ENCODE results near the gene GAP43. TPM values are rescaled to one million over a fixed set of nuclear protein-coding genes. Genes with fewer than 3 reads are reported as not detected.

Gene GAP43
- total RNA-seq, 1 donor from 2014 or later: 1.3 TPM

DNA sequence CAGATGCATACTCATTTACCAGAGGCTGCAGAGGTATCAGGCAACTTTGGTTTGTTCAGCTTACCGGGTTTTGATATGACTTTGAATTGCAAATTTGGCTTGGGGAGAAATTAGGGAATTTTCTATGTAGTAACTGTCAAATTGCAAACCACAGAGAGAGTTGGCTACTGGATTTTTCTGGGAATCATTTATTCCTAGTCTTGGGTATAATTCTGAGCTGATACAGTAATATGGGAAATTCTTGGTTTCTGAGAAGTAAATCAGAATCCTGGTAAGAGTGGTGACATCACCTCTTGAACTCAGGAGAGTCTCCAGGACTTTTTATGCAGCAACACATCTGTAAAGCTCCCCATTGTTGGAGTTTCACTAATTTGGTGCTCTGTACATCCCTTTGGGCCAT is 39.0 kb downstream of the GAP43 start:
- no peak for DNase-seq

DNA sequence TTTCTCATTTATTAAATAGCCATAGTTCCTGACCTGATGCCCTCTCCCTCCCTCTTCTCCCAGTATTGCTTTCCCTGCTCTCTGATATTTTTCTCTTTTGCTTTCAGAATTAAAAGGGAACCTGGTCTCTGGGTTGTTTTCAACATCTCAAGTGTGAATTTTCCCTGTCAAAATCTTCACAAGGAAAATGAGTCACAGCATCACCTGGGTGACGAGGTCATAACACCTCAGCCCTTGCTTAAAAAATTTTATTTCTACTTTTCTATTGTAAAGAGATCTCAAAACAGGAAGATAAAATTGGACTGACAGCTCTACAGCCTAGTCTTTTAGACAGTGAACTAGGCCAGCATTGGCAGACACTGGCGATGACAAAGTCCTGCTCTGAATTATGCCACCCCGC is 40.1 kb downstream of the GAP43 start:
- no peak for DNase-seq

DNA sequence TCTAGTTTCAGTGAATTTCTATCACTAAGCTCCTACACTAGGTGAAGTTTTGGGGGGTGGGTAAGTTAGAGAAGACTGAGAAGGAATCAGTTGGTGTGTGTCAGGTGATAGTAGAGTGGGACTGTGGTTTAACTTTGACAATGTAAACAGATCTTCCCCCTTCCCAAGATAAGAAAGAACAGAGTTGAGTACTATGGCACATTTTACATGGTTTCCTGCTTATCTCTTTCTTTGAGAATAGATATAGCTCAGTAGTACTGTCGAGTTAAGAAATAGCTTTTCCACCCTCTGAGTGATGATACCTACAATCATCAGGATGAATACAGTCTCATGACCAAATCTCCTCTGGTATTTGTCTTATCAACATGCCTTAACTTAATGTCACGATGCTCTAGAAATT is 42.8 kb downstream of the GAP43 start:
- DNase-seq: no peak

DNA sequence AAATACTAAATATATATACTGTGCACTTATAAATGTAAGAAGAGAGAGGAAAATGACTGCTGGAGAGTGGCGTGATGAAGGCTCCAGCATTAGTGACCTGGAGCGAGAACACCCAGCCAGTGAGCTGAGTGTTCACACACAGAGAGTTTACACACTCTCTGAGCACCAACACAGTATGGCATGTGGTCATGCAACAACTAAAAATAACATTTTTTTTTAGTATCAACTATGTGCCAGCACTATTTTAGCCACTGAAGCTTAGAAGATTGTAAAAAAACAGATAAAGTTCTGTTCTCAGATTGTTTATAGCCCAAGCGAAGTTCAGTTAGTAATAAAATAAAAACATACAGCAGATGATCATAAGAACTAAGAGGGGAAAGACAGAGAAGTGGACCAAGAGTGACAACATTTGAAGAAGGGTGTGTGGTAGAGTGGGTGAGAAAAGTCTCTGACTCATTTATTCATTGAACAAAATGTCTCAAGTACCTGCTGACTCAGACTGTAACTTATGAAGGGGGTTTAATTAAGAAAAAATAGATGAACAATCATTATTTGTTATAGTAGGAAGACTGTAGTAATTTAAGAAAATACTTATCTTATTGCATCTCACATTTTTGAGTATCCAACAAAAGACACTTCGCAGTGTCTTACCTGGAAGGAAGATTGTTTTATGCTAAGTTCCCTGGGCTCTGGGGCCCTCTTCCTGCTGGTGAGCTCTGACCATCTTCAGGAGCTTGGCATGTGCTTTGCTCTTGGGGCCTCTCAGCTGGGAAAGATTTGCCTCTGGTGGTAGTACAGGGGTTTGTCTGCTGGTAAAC is 43.8 kb downstream of the GAP43 start:
- DNase-seq: no peak

DNA sequence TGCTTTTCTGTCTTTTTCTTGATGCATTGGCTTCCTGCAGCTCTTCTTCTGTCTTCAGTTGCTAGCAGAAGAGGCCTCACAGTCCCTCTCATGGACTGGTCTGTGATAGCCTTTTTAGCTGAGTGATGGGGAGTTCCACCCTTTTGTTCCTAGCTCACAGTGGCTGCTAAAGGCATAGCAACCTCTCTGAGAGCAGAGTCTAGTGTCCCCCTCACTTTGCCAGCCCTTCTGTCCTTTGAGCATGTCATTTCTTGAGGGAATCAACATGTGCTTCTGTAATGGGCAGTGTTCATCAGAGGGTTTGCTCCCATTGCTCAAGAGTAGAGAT is 44.4 kb downstream of the GAP43 start:
- DNase-seq: no peak

DNA sequence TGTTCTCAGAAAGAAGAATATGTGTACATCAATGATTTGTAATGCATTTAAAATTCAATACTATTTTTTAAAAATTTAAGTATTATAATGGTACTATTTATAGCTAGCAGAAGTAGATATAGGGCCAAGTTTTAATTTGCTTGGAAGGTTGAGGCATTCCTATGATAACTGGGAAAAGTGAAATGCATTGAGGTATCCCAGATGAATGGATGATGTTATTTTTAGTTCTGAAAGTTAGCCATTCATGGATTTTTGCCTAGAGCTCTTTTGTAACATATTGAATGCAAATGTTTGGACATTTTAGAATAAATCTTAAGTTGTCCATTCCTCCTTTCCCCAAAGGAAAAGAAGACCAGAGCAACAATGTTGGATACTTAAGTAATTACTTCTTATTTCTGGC is 47.6 kb downstream of the GAP43 start:
- peak; percentile 49 for DNase-seq

DNA sequence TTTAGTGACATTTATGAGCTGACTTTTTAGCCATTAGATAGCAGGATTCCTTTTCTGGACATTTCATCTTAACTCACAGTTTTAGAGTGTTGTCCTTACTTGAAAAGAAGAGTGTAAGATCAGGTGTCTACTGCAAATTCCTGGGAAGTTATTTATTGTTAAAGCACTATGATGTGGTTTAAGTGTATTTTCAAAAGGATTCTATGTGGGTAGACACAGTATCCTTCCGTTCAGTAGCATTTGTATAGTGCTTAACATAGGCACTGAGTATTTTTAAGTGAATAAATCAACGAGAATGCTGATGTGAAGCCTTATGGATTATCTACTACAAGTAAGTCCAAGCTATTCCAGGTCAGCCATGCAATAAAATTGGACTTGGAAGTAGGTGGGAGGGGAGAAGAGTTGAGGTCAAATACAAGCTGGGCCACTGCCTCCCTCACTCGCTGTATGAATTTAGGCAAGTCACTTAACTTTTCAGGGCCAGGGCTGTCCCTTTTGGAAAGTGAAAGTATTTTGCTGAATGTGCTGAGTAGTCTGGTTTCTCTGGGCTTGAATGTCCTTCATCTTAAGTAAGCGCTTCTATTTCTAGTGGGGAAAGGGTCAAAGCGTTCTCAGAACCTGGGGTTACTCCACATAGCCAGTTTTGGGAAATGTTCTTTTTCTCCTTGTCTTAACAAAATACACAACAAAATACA is 48.6 kb downstream of the GAP43 start:
- no peak for DNase-seq

DNA sequence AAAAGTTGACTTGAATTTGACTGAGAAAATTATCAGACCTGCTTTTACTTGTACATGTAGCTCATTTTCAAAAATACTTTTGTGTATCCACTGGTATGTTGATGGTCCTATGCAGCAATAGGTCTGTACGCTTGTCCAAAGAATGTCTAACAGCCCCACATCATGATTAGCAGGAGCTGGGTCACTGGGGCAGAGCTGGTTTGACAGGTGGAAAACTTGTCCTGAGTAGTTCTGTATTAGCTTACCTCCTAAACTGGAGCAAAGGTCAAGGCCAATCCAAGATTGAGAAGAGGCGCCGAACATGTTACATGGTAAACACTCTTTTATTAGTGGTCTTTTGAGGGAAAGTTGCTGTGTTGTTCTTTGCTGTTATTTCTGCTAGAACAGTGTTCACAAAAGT is 50.6 kb downstream of the GAP43 start:
- no peak for DNase-seq

DNA sequence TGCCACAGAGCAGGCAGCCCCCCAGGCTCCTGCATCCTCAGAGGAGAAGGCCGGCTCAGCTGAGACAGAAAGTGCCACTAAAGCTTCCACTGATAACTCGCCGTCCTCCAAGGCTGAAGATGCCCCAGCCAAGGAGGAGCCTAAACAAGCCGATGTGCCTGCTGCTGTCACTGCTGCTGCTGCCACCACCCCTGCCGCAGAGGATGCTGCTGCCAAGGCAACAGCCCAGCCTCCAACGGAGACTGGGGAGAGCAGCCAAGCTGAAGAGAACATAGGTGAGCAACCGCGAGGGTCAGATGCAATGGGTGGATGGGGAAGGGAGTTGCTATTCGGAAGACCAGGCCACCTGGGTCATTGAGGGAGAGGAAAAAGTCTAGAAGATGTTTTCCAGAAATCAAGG is 53.0 kb downstream of the GAP43 start:
- no peak for DNase-seq

DNA sequence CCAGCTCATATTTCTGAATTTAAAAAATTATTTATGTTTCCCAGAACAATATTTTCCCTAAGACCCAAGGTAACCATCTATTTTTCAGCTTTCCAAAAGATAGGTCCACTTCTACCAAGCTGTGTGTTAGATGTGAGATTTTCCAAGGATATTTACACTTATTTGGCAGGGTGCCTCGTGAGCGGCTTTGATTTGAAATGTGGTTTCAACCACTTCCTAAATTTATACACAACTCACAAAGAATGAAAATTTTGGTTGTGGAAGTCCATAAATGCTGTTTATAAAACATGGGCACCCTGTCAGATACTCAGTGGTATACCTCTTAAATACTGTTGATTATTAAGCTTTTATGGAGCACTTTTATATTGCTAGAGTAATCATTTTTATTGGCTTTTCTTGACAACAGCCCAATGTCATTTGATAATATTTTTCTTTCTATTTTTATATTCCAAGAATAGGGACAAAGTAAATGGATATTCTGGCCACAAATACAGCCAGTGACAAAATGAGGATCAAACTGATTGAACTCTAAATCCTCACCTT is 57.6 kb downstream of the GAP43 start:
- no peak for DNase-seq

DNA sequence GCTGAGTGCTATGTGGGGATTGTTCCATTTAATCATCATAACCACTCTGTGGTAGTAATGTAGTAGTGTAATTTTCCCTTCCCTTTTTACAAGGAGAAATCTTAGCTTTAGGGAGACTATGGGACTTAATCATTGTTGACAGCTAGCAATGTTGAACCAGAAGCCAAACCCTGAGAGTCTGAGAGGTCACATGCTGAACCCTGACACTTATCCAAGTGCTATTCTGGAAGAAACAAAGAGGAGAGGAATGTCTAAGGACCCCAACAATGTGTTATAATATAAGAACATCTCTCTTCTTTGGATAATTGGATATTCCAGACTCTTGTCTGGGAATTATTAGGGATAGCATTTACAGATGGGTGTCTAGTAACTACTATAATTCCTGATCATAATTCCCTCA is 58.4 kb downstream of the GAP43 start:
- DNase-seq: no peak

DNA sequence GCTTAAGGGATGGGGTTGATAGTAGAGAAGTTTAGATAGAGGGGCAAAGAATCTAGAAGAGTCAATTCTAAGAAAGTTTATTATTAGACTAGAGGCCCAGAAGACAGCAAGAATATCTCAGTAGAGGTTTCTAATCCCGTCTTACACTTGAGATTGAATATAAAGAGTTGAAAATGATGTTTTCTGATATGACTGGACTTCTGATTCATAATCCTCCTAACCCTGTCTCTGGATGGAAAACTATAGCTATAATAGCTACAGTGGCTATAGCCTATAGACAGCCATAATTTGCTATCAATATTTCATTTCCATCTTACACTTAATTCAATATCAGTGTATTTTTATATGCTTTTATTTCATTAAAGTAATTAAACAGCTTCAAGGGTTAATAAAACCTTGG is 60.0 kb downstream of the GAP43 start:
- no peak for DNase-seq

DNA sequence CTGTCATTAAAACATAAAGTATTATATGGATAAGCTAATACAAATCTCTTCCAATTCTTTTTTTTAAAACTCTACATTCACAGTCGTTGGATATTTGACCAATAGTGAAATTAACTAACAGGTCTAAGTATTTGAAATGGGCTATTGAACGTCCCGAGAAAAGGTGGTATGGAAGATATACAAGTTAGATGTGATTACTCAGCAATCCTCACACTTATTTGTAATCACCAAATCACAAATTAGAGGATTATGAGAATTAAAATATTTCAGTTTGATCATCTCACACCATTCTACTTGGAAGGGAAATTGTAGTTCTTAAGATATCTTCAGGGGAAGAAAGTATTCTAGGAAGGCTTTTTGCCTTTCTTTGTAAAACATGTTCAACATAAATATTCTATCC is 60.5 kb downstream of the GAP43 start:
- DNase-seq: no peak

DNA sequence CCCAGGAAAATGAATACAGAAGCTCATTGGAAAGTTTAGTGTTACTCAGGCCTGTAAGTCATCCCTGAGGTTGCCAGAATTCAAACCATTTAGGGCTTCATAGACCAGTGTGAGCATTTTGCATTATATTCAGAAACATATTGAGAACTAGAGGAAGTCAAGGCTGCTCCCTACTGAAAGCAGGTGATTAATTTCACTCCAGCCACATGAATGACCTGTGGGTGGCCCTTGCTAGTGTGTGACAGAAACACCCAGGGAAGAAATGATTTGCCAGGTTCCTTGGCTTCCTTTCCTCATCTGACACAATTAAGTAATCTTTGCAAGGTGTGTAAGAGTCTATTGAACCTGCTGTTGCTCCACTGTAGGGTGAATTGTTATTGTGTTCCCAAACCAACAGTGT is 61.8 kb downstream of the GAP43 start:
- DNase-seq: no peak

DNA sequence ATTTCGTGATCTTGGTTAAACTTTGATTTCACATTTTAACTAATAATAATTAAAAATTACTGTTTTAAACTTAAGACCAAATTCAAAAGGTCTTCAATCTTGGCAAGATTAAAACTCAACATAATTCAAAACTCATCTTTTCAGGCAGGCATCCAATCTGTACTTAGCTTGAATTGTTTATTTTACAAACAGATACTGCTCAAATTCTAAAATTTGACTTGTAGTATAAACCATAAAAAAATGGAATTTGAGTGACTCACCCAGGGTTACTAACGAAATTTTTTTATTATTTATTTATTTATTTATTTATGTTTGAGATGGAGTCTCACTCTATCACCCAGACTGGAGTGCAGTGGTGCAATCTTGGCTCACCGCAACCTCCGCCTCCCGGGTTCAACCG is 64.4 kb downstream of the GAP43 start:
- no peak for DNase-seq

DNA sequence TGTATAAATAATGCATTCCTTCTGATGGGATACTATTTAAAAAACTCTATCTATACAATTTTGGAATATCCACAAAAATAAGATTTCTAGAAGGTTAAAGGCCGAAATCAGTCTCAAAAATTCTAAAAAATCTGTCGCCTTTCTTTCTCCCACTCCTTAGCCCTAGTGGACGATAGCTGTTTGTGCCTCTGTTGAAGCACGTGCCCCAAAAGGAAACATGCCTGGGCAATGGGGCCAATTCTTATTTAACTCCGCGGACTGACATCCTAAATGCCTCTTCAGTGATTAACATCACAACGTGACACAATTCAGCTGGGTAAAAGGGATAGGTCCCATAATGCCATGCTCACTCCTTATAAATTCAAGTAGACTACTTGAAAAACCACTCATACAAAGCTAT is 65.1 kb downstream of the GAP43 start:
- no peak for DNase-seq

DNA sequence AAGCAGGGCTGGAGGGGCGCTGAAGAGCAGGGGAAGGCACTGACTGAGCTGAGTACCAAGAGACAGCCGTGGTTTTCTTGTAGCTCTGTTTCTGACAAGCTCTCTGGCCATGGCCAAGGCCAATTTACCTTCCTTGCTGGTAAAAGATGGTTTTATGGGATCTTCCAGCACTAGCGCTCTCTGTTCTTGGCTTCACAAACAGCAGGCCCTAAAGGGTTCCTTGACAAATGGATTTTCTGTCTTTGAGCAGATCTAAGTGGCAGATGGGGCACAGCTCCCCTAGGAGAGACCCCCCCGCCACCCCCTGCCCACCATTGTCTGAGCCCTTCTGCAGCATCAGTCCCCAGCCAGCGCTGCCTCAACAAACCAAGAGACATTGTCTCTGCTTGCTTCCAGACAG is 66.6 kb downstream of the GAP43 start:
- DNase-seq: no peak

DNA sequence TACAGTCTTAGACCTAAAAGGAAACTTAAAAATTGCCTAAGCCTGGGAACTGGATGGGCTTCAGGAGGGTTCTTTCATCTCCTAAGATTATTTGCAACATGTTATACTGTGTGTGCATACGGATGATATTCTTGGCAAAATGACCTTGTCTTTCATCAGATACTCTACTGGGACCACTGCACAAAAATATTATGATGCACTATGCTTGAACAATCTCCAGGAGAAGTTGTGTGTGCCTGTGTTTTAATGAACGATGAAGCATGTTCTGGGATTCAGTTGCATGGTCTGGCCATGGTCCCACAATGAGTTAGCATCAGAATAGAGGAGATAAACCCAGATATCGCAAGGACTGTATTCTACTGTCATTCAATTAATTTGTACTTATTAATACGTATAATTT is 68.7 kb downstream of the GAP43 start:
- DNase-seq: peak; percentile 63

DNA sequence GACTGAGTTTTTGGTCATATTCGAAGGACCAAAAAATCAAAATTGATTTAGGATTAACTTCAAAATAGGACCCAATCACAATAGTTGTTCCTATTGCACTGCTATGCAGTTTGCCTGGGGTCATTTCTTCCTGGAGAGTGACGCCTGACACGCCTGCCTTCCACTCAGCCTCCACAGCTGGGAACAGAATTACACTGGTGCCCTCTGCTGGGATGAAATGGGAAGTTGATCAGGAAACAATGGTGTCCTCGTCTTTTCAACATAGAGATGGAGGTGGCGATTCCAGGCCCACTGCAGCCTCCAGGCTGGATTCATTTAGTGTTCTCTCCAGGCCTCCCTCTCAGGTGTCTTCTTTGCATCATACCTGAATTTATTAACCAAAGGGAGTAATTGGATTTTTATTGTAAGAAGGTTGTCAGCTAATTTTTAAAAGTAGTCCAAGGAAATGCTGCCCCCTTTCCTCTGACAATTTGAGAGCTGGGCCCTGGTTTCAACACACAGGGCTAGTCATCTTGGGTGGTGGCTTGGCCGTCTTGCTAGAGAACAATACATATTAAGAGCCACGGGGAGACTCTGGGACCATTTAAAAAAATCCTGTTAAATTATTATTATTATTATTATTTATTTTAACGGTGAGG is 69.7 kb downstream of the GAP43 start:
- DNase-seq: peak; percentile 68

DNA sequence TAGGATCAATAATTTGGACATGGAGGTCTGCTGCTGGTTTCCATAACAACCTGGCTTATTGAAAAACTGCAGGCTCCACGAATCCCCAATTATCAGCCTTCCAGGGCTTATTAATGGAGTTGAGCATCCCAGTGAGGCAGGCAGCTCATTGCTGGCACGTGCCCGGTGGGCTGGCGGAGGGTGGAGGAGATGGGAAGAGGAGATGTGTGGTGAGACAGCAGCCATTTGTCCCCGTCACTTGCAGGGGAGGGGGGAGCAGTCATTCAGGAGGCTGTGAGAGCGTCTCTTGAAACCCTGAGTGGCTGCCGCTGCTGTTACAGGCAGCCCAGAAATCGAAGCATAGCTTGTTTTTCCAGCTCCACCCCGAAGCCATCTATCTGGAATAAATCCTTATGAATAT is 70.6 kb downstream of the GAP43 start:
- no peak for DNase-seq

DNA sequence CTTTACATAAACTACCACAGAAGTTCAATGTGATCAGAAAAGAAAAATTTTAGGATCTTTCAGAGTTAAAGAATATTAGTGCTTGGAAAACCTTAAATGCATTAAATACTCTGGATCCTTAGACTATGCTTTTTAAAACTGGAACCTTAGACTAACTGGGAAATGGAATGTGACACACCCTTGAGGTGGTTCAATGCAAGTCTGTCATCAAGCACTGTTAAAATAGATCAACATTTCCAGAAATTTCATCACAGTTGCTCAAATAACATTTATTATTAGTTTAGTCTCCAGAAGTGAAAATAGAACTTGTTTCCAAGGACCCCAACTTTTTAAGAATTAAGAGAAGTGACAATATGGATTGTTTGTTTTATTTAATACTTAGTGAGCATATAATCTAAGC is 71.8 kb downstream of the GAP43 start:
- no peak for DNase-seq

DNA sequence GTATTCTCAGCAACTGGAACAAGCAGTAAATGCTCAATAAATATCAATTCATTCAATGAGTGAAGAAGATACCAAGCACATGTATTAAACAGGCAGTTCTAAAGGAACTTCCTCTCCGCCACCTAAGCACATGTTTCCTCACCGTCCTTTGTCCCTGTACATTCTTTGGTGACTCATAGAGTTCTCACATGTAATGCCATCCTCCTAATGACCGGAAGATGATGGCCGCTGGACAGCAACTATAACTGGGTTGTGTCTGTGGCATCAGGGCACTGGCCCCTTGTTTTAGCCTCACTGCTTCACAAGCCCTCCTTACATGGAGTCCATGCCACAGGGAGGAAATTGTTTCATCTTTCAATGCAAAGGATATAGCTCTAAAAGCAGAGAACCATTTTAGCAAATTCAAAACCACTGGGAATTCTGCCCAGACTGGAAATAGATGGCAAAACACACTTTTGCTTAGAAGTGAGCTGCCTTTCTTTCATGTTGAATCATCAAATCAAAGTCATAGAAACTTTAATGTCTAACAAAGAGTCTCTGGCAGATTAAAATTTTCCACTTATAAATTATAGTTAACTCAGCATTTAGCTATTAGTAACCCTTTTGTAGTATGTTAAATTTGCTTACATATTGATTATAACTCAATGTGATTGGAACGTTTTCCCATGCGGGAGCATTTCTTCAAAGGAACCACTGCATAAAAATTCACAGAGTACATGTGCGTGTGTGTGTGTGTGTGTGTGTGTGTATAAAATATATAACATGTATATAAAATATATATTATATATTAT is 74.1 kb downstream of the GAP43 start:
- DNase-seq: no peak

Measured in skin of body (tissue), 2 donors.